GM18868 (cell line): ENCODE measurements around the gene EOGT.

Experiments
- ATAC-seq: cut with Tn5 transposase; IDR thresholded peaks from one replicate; pipeline ENCODE4 v1.9.1; 2021; ENCODE audit warnings: mild to moderate bottlenecking, moderate library complexity; ENCODE audit not compliant: unreplicated experiment

The EOGT gene

DNA sequence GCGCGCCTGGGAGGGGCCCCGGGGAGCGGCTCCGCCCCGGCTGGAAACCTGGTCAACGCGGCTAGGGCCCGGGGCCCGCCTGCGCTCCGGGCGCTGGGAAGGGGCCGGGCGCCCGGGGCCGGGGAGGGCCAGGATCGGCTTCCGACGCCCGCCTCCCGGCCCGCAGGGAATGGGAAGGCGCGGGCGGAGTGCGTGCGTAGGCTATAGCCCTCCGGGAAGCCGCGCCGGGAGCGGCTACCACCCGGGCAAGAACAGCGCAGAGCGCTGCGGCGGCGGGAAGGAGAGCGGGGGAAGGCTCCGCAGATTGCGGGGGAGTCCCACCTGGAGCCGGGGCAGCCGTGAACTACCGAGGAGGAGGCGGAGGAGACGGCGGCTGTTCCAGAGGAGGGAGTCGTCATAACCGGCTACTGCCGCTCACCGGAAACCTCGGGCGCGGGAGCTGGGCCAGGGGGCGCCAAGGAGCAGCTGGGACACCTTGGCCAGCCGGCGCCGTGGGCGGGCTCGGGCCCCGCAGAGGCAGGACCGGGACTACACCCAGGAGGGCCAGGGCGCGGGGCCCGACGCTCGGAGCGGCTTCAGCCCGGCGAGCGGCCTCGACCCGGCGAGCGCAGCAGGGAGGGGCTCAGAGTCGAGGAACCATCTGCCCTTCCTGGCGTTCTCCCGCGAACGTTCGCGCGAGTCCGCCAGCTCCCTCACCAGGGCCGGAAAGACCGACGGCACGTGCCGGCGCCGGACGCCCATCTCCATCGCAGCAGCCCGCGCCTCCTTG, at the start of gene EOGT:
Gene EOGT, minus strand, starts transcription at position 432 of the 769 bp plus-strand sequence. CDS start 3,838 bp downstream, outside the sequence.
- peak; percentile 85 for ATAC-seq

- no peak for ATAC-seq
Measured at GRCh38 chr3:69059688-69060087, 46.2 kb upstream of the EOGT start.

GRCh38 chr3:69058947-69059224, 45.4 kb upstream of the EOGT start:
- ATAC-seq: no peak

DNA sequence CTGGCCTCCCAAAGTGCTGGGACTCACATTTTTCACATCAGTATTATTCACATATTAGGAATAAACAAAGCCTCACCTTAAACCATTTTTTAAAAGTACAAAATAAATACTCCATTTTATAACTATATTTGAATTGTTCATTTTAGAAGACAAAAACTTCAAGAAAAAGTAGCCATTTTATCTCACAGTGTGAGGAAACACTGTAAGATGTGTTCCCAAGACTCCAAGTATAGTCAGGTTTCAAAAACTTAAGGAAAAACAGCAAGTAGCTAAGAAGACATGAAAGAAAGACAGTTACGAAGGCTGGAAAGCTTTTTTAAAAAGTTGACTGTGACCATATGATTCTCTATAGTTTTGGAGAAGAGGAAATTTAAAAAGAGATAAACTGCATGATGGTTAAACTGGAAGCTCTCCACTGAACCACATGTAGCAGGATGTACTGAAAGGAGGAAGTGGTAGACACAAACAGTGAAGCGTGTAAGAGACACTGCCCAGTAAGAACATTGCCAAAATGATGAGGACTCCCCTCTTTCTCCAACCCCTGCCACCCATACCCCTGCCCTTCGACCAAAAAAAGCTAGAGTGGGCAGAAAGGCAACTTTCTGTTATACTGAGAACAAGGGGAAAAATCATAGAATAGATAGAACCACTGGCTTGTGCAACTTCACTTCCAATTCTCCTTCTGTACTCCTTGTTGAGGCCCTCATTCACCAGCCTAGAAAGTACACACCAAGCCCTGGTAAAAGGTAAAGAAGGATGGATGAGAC, 44.9 kb upstream of the EOGT start:
- ATAC-seq: peak; percentile 100

- ATAC-seq: peak; percentile 5
Measured at GRCh38 chr3:69052472-69052898, 39.0 kb upstream of the EOGT start.

DNA sequence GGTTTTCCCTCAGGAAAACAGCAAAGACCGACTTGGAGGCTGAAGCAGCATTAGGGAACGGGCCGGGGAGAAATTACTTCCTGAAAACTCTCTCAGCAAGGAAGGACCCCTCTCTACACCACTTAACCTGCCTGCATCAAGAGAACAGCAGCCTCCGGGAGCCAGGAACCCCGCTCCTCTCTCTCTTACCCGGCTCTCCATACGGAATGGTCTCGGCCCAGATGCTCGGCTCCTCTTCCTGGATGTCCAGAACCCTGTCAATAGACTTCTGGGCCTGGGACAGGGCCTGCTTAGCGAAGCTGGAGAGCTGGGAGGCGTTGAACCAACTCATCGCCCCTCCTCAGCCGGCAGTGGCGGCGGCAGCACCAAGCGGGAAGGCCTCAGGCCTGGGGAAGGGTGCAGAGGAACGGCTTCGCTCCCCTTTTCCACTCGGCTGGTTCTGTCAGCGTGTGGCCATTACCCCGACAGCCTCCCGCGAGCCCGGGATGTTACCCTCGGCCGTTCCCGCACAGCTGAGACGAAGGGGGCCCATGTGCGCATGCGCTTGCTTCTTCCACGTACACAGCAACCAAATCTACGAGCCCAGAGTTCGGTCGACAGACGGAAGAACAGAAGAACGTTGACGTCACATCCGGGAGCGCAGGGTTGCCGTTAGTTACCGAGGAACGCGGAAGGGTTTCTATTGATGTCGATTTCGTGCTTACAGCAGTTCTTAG, 38.4 kb upstream of the EOGT start, which contains the start of gene TMF1:
Gene TMF1, minus strand, starts transcription at position 578 of the 716 bp plus-strand sequence. Its CDS starts 247 bp downstream, at position 331.
- ATAC-seq: peak; percentile 97

DNA sequence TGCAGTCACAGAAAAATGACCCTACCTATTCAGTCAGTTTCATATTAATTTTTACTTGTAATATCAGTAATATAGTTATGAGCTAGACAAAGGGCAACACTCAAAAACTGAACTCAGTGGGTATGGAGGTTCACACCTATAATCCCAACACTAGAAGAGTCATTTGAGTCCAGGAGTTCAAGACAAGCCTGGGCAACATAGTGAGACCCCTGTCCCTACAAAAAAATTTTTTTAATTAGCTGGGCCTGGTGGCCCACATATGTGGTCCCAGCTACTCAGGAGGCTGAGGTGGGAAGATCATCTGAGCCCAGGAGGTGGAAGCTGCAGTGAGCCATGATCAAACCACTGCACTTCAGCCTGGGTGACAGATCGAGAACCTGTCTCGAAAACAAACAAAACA, 35.5 kb upstream of the EOGT start:
- no peak for ATAC-seq

DNA sequence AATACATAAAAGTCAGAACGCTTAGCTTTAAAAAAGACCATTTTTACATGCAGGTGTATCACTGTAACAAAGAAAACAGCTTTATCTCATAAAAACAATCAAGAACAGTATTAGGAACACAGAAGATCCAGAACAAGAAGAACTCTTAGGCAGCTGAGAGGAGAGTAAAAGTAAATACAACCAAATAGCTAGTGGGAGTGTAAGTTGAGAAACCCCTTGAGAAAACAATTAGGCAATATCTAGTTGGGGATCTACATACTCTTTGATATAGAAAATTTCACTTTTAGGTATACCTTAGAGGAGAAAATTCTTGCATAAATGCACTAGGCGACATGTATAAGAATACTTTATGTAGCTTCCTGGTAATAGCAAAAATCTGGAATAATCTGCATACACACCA, 31.1 kb upstream of the EOGT start:
- no peak for ATAC-seq

- no peak for ATAC-seq
Measured at GRCh38 chr3:69033470-69033869, 20.0 kb upstream of the EOGT start.

DNA sequence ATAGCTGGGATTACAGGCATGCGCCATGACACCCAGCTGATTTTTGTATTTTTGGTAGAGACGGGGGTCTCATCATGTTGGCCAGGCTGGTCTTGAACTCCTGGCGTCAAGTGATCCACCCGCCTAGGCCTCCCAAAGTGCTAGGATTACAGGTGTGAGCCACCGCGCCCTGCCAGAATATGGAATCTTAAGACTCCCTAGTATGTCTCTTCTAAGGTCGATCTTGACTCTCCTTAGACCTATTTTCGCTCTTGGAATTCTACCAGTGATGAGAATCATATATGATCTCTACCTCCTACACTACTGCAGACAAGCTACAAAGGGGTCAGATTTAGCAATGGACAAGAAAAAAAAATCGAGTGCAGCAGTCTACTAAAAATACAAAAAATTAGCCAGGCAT, 19.3 kb upstream of the EOGT start:
- ATAC-seq: no peak

- ATAC-seq: no peak
Measured at GRCh38 chr3:69032142-69032541, 18.7 kb upstream of the EOGT start.

DNA sequence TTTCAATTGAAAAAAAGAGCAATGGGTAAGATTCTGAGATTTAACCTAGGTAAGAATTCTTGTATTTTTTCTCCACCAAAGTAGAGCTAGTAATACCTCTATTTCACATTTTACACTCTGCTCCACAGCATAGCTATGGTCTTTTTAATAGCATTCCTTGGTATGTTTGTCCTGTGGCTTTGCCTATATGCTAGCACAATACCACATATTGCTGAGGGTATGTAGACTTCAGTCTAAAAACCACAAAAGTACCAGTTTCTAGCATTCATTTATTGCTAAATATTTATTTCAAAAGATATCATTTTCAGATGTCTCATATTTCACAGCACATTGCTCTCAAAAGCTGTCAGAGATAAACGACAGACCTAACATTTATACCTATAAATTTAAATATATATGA, 18.2 kb upstream of the EOGT start:
- ATAC-seq: no peak

DNA sequence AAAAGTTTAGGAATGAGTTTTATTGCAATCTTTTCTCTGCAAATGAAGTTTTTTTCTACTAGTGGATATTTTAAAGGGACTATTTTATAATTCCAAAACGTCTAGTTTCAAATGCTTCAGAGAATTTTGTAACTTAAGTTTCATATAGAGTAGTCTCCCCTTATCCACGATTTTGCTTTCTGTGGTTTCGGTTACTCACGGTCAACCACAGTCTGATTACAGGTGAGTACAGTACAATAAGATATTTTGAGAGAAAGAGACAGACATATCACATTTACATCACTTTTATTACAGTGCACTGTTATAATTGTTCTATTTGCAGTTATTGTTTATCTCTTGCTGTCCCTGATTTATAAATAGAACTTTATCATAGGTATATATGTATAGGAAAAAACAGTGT, 7.4 kb upstream of the EOGT start:
- no peak for ATAC-seq

GRCh38 chr3:69020424-69020823, 6.9 kb upstream of the EOGT start:
- no peak for ATAC-seq

DNA sequence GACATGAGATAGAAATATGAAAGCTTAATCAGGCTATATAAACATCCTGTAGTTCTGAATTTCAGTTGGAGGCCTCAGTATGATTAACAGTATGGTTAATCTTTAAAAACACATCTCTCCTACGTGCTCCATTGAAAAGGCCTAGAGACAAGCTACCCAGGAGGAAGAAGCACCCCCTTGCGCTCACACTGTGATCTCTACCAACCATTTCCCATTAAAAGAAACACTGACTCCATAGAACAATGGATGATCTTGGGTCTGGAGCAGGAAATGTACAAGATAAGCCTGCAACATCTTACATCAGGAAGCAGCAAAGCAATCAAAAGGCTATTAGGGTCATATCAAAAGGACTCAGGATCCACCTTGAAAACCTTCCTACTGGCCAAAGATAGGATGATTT, 3.4 kb upstream of the EOGT start:
- no peak for ATAC-seq

- no peak for ATAC-seq
Measured at GRCh38 chr3:69016102-69016501, 2.6 kb upstream of the EOGT start.

GRCh38 chr3:69014022-69014580, 617 bp upstream of the EOGT start:
- no peak for ATAC-seq

- peak; percentile 31 for ATAC-seq
Measured at GRCh38 chr3:69012800-69013252, 658 bp downstream of the EOGT start.

DNA sequence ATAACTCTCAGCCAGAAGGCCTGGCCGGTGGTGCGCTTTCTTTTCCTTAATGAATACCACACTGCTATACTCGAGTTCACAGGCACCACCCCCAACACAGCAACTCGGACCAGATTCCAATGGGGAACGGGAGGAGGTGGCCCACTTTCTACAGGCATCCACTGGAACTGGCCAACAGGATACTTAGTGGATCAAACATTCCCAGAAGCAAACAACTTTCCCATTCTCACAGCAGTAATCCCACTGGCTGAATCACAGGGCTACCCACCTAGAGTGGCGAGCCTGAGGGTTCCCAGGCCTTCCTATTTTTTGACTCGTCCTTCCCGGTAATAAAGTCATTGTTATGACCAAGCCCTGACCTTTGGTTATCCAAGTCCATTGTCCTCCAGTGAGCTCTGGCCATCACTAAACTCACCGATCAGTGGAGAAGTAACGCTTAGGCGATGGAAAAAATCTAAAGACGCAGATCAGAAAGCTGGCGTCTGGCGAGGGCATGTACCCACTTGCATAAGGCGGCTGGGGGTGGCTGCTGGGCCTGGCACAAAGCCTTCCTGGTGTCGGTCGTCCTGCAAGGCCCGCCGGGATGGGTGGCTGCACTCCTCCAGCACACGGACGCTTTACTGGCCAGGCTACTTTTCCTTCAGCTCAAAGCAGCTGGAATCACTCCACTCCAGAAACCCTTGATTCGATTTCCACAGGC, 1.2 kb downstream of the EOGT start:
- no peak for ATAC-seq

DNA sequence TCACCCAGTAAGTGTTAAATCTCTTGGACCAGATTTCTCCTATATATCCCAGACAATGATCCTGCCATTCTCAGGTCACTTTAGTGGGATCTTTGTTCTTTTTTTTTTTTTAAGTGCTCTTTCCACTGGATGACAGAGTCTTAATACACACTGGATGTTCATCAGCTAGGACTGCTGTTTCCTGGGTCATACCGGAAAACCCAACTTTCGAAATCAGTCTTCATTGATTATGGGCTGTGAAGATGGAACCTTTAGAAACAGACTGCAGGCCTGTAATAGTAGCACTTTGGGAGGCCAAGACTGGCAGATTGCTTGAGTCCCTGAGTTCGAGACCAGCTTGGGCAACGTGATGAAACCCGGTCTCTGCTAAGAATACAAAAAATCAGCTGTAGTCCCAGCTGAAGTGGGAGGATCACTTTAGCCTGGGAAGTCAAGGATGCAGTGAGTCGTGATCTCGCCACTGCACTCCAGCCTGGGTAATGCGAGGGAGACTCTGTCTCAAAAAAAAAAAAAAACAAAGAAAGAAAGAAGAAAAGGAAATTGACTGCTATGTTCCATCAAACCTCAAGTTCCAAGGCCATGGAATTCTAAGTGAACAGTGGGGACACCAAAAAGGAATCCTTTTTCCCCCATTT, 2.3 kb downstream of the EOGT start:
- ATAC-seq: no peak
